Parathyroid adenoma (tissue), 2 donors: Measurements from ENCODE around the gene EEIG2.

Experiments used
- H2AFZ ChIP-seq: fragments of 300-600 bp; sonication (generic); one replicate; pipeline ENCODE4 v1.7.0; 2017; ENCODE audit warnings: antibody characterized with exemption, mild to moderate bottlenecking
- H3K27ac ChIP-seq: fragments of 300-600 bp; sonication (generic); one replicate; pipeline ENCODE4 v1.7.0; 2017
- H3K27me3 ChIP-seq: fragments of 300-600 bp; sonication (generic); one replicate; pipeline ENCODE4 v1.7.0; 2017; ENCODE audit warnings: low read length; ENCODE audit not compliant: control insufficient read depth, insufficient read depth
- H3K36me3 ChIP-seq: fragments of 300-600 bp; sonication (generic); one replicate; pipeline ENCODE4 v1.7.0; 2017; ENCODE audit warnings: low read length; ENCODE audit not compliant: control insufficient read depth, insufficient read depth
- H3K4me1 ChIP-seq: fragments of 300-600 bp; sonication (generic); one replicate; pipeline ENCODE4 v1.7.0; 2017; ENCODE audit warnings: control low read depth
- H3K4me2 ChIP-seq: fragments of 300-600 bp; sonication (generic); one replicate; pipeline ENCODE4 v1.7.0; 2017; ENCODE audit warnings: low read length
- H3K4me3 ChIP-seq: fragments of 300-600 bp; sonication (generic); one replicate; pipeline ENCODE4 v1.7.0; 2017; ENCODE audit warnings: low read depth, low read length
- H3K79me2 ChIP-seq: fragments of 300-600 bp; sonication (generic); one replicate; pipeline ENCODE4 v1.7.0; 2017; ENCODE audit warnings: control low read depth
- H3K9ac ChIP-seq: fragments of 300-600 bp; sonication (generic); one replicate; pipeline ENCODE4 v1.7.0; 2017; ENCODE audit warnings: mild to moderate bottlenecking
- H3K9me3 ChIP-seq: fragments of 300-600 bp; sonication (generic); one replicate; pipeline ENCODE4 v1.7.0; 2017; ENCODE audit warnings: low read length; ENCODE audit not compliant: control insufficient read depth
- CTCF ChIP-seq: fragments of 300-600 bp; sonication (generic); IDR thresholded peaks from one replicate; pipeline ENCODE4 v1.7.0; 2017; ENCODE audit warnings: antibody characterized with exemption, mild to moderate bottlenecking
- donor health status: primary hyperparathyroidism.

EEIG2 gene

GRCh38 chr1:108560189-108560873, 431 bp downstream of the EEIG2 start:
- peak overlapping the region; percentile 39 for H3K27ac ChIP-seq
- H3K4me1 ChIP-seq = peaks cover 9% of the 10 kb centered on the region
- TF ChIP-seq CTCF = no peak
- H3K79me2 ChIP-seq = peaks cover 12% of the 10 kb centered on the region
- no peak overlapping the region for H3K9ac ChIP-seq
- H3K9me3 ChIP-seq = no peaks in the 10 kb centered on the region
- H3K4me2 ChIP-seq = peak overlapping the region; percentile 81
- no peaks in the 10 kb centered on the region for H3K36me3 ChIP-seq
- H2AFZ ChIP-seq = peak overlapping the region; percentile 79
- H3K4me3 ChIP-seq = peak overlapping the region; percentile 60
- no peaks in the 10 kb centered on the region for H3K27me3 ChIP-seq

DNA sequence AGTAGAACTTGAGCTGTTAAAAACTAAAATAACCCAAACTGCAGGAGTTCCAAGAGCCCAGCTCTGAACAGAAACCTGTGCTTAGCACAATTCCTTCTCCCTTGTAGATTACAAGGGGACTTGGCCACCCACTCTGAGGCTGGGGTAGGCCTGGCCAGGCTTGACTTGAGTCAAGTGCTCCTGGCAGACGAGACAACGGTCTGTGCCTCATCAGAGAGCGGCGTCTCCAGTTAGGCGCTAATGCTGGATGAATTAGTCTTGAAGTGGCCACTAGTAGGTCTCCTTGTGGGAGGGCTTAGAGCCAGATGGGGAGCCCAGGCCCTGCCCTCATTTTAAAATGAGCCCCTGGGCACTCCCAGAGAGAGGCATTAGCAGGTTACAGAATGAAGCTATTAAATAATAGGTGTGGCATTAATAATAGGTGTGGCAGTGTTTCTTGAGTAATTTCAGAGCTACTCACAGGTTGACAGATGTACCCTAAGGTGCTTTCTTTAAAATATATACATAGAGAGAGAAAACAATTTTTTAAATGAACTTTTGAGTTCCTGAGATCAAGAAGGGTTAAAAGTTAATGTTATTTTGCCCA, 1.1 kb downstream of the EEIG2 start:
- H3K36me3 ChIP-seq = no peaks in the 10 kb centered on the region
- peak overlapping the region; percentile 60 for H3K4me3 ChIP-seq
- no peak for TF ChIP-seq CTCF
- peaks cover 9% of the 10 kb centered on the region for H3K4me1 ChIP-seq
- H3K4me2 ChIP-seq = peak overlapping the region; percentile 81
- no peaks in the 10 kb centered on the region for H3K9me3 ChIP-seq
- H3K79me2 ChIP-seq = peaks cover 12% of the 10 kb centered on the region
- H3K27me3 ChIP-seq = no peaks in the 10 kb centered on the region
- peak overlapping the region; percentile 79 for H2AFZ ChIP-seq
- no peak overlapping the region for H3K9ac ChIP-seq
- H3K27ac ChIP-seq = peak overlapping the region; percentile 39

DNA sequence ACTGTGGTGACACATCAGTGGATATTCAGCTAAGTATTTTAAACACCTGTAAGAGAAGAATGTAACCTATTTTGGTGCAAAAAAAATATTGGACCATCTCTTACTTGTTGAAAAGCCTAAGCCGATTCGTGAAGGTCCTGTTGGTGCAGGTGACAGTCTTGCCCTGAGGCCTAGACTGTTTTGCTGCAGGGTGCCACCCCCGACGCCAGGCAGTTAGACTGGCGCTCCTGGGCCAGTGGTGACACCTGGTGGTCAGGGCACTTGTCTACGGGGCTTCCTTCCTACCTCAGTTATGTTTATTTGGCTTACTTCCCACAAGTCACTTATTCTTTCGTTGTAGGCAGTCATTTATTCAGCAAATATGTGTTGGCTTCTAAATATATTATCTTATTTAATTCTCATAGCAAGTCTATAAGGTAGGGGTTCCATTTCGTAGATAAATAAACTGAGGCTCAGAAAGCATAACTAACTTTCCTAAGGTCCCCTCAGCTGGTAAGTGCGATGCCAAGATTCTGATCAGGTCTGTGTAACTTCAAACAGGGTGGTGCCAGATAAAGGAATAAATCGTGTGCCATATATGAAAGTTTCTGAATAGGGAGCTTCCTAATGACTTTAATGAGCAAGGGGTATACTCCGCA, 1.9 kb downstream of the EEIG2 start:
- peak overlapping the region; percentile 81 for H3K4me2 ChIP-seq
- peaks cover 9% of the 10 kb centered on the region for H3K4me1 ChIP-seq
- H3K36me3 ChIP-seq = no peaks in the 10 kb centered on the region
- H2AFZ ChIP-seq = no peak overlapping the region
- no peak overlapping the region for H3K4me3 ChIP-seq
- no peak overlapping the region for H3K27ac ChIP-seq
- no peaks in the 10 kb centered on the region for H3K27me3 ChIP-seq
- TF ChIP-seq CTCF = peak; percentile 75
- peaks cover 12% of the 10 kb centered on the region for H3K79me2 ChIP-seq
- H3K9ac ChIP-seq = no peak overlapping the region
- H3K9me3 ChIP-seq = no peaks in the 10 kb centered on the region

- H3K27ac ChIP-seq = no peak overlapping the region
- no peak overlapping the region for H3K4me2 ChIP-seq
- no peaks in the 10 kb centered on the region for H3K9me3 ChIP-seq
- no peak overlapping the region for H3K9ac ChIP-seq
- peaks cover 12% of the 10 kb centered on the region for H3K79me2 ChIP-seq
- no peak overlapping the region for H2AFZ ChIP-seq
- H3K4me1 ChIP-seq = peaks cover 9% of the 10 kb centered on the region
- no peaks in the 10 kb centered on the region for H3K27me3 ChIP-seq
- H3K36me3 ChIP-seq = no peaks in the 10 kb centered on the region
- TF ChIP-seq CTCF = no peak
- no peak overlapping the region for H3K4me3 ChIP-seq
Measured at GRCh38 chr1:108563808-108564207, 3.9 kb downstream of the EEIG2 start.
